ENCODE results near the gene MLLT3.

DNA sequence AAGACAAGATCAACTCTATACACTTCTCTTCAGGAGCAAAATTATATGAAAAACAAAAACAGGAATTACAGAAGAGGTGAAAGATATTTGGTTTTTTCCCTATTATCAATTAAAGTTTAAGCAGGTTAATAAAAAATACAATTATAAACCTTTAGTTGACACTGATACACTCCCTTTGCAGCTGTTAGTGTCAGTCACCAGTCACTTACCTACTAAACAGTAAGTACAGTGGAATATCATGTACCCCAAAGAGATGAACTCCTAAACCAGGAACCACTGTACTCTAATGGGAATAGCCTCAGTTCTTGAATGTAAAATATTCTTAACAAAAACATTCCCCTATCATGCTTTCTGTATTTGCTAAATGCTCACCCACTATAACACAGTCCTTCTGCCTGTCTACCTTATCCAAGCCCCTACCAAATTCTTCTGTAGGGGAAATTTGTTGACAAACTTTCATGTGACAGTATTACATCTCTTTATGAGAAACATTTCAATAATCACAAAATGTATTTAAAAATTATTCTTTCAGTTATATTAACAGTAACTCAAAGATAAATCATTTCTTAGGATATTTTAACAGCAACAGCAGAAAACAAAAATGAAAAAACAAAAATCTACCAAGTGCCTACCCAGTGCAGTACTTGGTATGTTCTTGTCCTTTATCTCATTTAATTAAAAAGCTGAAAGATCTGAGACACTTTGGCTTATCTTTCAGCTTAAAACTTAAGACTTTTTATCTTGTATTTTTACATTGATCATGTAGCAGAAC lies 212.8 kb downstream of the MLLT3 start:
- TF ChIP-seq, protein P1, sequence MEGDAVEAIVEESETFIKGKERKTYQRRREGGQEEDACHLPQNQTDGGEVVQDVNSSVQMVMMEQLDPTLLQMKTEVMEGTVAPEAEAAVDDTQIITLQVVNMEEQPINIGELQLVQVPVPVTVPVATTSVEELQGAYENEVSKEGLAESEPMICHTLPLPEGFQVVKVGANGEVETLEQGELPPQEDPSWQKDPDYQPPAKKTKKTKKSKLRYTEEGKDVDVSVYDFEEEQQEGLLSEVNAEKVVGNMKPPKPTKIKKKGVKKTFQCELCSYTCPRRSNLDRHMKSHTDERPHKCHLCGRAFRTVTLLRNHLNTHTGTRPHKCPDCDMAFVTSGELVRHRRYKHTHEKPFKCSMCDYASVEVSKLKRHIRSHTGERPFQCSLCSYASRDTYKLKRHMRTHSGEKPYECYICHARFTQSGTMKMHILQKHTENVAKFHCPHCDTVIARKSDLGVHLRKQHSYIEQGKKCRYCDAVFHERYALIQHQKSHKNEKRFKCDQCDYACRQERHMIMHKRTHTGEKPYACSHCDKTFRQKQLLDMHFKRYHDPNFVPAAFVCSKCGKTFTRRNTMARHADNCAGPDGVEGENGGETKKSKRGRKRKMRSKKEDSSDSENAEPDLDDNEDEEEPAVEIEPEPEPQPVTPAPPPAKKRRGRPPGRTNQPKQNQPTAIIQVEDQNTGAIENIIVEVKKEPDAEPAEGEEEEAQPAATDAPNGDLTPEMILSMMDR (IDR thresholded peaks at IDR 0.05): no peak
- TF ChIP-seq POLR2AphosphoS5 (IDR thresholded peaks at IDR 0.05) (no peak), EP300 (IDR thresholded peaks at IDR 0.05) (no peak), POLR2A (IDR thresholded peaks at IDR 0.05) (no peak)
